ENCODE measurements around the gene COX19. TPM values are rescaled to one million over a fixed set of nuclear protein-coding genes. Genes with fewer than 3 reads are reported as not detected.
A peak's percentile ranks its signal among the peaks of the same experiment; 100 is the strongest.

The COX19 gene
- total and polyA plus RNA-seq, 2 of the 13 experiments (the other 11 are each of a cell fraction or from before 2014, with no cell fraction given), result 11.5 to 21.7 TPM

DNA sequence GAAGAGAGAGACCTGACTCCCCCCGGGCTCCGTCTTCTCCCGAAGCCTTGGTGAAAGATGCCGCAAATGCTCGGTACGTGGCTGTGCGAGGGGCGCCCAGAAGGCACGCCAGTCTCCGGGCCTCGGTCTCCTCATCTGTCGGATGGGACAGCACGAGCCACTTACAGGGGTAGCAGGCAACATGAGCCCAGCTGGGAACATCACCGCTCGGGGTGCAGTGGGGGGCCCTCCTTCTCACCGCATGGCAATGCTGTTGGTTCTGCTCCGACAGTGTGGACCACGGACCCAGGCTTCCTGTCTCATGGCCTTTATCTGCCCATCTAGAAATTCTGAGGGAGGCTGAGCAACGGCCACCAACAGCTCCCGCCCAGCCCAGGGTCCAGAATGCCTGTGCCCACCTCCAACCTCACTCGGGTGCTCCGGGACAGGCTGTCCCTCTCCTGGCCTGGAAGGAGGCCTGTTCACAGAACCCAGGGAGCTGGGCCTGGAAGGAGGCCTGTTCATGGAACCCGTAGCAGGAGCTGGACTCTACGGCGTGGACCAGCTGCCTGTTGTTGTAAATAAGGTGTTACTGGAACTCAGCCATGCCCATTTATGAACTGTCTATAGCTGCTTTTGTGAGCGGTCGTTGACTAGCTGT is 36.7 kb downstream of the COX19 start:
- TF ChIP-seq ZNF629 (CRISPR knock-in tag; conservative IDR thresholded peaks at IDR 0.05), result peak; percentile 35; the same call in 1 of the 2 replicates
- no peak for TF ChIP-seq DNMT3B (CRISPR knock-in tag; conservative IDR thresholded peaks at IDR 0.05)
- no peak for TF ChIP-seq ZNF839 (CRISPR knock-in tag; IDR thresholded peaks at IDR 0.05; ENCODE audit: borderline replicate concordance)
- TF ChIP-seq NR3C1 (CRISPR knock-in tag; IDR thresholded peaks at IDR 0.05), result no peak
- TF ChIP-seq KDM2A (CRISPR knock-in tag; IDR thresholded peaks at IDR 0.05; ENCODE audit: borderline replicate concordance, low read depth), result no peak
- no peak; the same call in 2 of the 3 replicates for ATAC-seq

DNA sequence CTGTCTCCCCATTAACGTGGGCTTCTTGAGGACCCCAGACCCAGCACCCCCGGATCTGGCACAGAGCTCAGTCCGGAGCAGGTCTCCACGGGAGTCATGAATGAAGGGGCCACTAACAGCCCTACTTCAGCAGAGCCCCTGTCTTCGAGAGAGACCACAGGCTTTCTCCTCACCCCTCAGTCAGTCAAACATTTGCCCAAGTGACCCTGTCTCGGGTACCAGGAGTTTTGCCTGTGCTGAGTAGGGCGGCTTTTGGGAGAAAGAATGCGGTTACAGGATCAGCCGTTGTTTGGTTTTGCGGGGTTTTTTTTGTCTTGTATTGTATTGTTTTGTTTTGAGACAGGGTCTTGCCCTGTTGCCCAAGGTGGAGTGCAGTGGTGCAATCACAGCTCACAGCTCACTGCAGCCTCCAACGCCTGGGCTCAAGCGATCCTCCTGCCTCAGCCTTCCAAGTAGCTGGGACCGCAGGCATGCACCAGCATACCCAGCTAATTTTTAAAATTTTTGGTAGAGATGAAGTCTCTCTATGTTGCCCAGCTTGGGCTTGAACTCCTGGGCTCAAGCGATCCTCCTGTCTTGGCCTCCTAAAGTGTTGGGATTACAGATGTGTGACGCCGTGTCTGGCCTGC is 37.4 kb downstream of the COX19 start:
- Histone ChIP-seq H3K4me2 (ENCODE audit: low read depth, low read length) (no peak overlapping the region), H3K27ac (ENCODE audit: extremely low read length, insufficient read depth, low read length) (no peak overlapping the region), H3K36me3 (replicated peaks in 1 of 2; ENCODE audit: control insufficient read depth in 1 of 2, insufficient read depth in 2 of 2, low read length in 2 of 2) (no peaks in the 10 kb centered on the region), H2AFZ (ENCODE audit: low read length) (no peak overlapping the region), H4K20me1 (ENCODE audit: insufficient read depth, low read length) (no peaks in the 10 kb centered on the region), H3K9ac (ENCODE audit: insufficient read depth, low read depth, low read length) (no peak overlapping the region), H3K27me3 (ENCODE audit: control insufficient read depth in 1 of 2, insufficient read depth in 2 of 2, low read length in 2 of 2) (no peaks in the 10 kb centered on the region), H3K9me3 (ENCODE audit: low read length) (no peaks in the 10 kb centered on the region), H3K79me2 (ENCODE audit: insufficient read depth, low read length) (no peaks in the 10 kb centered on the region), H3K4me3 (replicated peaks in 1 of 3; ENCODE audit: insufficient read depth in 1 of 3, low read depth in 2 of 3, low read length in 3 of 3) (no peak overlapping the region), H3K4me1 (ENCODE audit: insufficient read depth, low read length) (peaks cover 9% of the 10 kb centered on the region)
- ChIA-PET POLR2A (no interaction called here), CTCF (ENCODE audit: low intra/inter-chr PET ratio, low total read pairs) (no interaction called here)
- ATAC-seq (no peak), DNase-seq (ENCODE audit: low spot score) (no peak), FAIRE-seq (no peak)
- no TSS peak for BruUV-seq (replicated peaks)
- in situ Hi-C loops (cut with HindIII; ENCODE audit: extremely low pct_ligation_motif_present, low pct_unique_long_range_greater_than_20kb), result no loop called here
- intact Hi-C loops (cut with micrococcal nuclease; ENCODE audit: unreplicated experiment), result no loop called here
- TF ChIP-seq, protein P1, sequence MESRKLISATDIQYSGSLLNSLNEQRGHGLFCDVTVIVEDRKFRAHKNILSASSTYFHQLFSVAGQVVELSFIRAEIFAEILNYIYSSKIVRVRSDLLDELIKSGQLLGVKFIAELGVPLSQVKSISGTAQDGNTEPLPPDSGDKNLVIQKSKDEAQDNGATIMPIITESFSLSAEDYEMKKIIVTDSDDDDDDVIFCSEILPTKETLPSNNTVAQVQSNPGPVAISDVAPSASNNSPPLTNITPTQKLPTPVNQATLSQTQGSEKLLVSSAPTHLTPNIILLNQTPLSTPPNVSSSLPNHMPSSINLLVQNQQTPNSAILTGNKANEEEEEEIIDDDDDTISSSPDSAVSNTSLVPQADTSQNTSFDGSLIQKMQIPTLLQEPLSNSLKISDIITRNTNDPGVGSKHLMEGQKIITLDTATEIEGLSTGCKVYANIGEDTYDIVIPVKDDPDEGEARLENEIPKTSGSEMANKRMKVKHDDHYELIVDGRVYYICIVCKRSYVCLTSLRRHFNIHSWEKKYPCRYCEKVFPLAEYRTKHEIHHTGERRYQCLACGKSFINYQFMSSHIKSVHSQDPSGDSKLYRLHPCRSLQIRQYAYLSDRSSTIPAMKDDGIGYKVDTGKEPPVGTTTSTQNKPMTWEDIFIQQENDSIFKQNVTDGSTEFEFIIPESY (CRISPR knock-in tag; IDR thresholded peaks at IDR 0.05), result 0 out of 2 replicates have a peak, but pooled peaks have one; percentile 17
- no peak for TF ChIP-seq ZSCAN25 (CRISPR knock-in tag; IDR thresholded peaks at IDR 0.05)
- TF ChIP-seq, protein P2, sequence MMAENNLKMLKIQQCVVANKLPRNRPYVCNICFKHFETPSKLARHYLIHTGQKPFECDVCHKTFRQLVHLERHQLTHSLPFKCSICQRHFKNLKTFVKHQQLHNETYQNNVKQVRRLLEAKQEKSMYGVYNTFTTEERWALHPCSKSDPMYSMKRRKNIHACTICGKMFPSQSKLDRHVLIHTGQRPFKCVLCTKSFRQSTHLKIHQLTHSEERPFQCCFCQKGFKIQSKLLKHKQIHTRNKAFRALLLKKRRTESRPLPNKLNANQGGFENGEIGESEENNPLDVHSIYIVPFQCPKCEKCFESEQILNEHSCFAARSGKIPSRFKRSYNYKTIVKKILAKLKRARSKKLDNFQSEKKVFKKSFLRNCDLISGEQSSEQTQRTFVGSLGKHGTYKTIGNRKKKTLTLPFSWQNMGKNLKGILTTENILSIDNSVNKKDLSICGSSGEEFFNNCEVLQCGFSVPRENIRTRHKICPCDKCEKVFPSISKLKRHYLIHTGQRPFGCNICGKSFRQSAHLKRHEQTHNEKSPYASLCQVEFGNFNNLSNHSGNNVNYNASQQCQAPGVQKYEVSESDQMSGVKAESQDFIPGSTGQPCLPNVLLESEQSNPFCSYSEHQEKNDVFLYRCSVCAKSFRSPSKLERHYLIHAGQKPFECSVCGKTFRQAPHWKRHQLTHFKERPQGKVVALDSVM (CRISPR knock-in tag; IDR thresholded peaks at IDR 0.05), result peak; percentile 75
- WGBS (ENCODE audit: low lambda C conversion rate), result 90% methylated on average over 15 of the region's 16 CpGs

More for the DNA sequence above, 36.7 kb downstream of the COX19 start:
- H3K9me3 ChIP-seq (ENCODE audit: low read length), result no peaks in the 10 kb centered on the region
- in situ Hi-C loops (cut with HindIII; ENCODE audit: extremely low pct_ligation_motif_present, low pct_unique_long_range_greater_than_20kb), result no loop called here
- H3K36me3 ChIP-seq (replicated peaks in 1 of 2; ENCODE audit: control insufficient read depth in 1 of 2, insufficient read depth in 2 of 2, low read length in 2 of 2), result no peaks in the 10 kb centered on the region
- H3K9ac ChIP-seq (ENCODE audit: insufficient read depth, low read depth, low read length), result no peak overlapping the region
- H3K4me2 ChIP-seq (ENCODE audit: low read depth, low read length), result no peak overlapping the region
- intact Hi-C loops (cut with micrococcal nuclease; ENCODE audit: unreplicated experiment), result no loop called here
- FAIRE-seq (no peak), DNase-seq (ENCODE audit: low spot score) (no peak)
- no peaks in the 10 kb centered on the region for H4K20me1 ChIP-seq (ENCODE audit: insufficient read depth, low read length)
- no peaks in the 10 kb centered on the region for H3K79me2 ChIP-seq (ENCODE audit: insufficient read depth, low read length)
- H3K27me3 ChIP-seq (ENCODE audit: control insufficient read depth in 1 of 2, insufficient read depth in 2 of 2, low read length in 2 of 2), result no peaks in the 10 kb centered on the region
- 96% methylated on average over 16 of the region's 27 CpGs for WGBS (ENCODE audit: low lambda C conversion rate)
- ChIA-PET CTCF (ENCODE audit: low intra/inter-chr PET ratio, low total read pairs) (no interaction called here), POLR2A (no interaction called here)
- H3K27ac ChIP-seq (ENCODE audit: extremely low read length, insufficient read depth, low read length), result no peak overlapping the region
- H3K4me1 ChIP-seq (ENCODE audit: insufficient read depth, low read length), result peaks cover 9% of the 10 kb centered on the region
- no TSS peak for BruUV-seq (replicated peaks)
- no peak overlapping the region for H3K4me3 ChIP-seq (replicated peaks in 1 of 3; ENCODE audit: insufficient read depth in 1 of 3, low read depth in 2 of 3, low read length in 3 of 3)
- H2AFZ ChIP-seq (ENCODE audit: low read length), result no peak overlapping the region
